Suprapubic skin (tissue), 4 donors: ENCODE results near the gene RXFP4.

Source experiments
- EP300 ChIP-seq: sonication (generic); formaldehyde crosslinking; IDR thresholded peaks from one replicate; pipeline ENCODE4 v1.6.1; 2017; ENCODE audit warnings: antibody characterized with exemption
- POLR2A ChIP-seq, 2 donors: fragments of 450-650 bp; IDR thresholded peaks; one replicate each; pipeline ENCODE4 v1.6.1; 2017; ENCODE audit warnings: antibody characterized with exemption in 2 of 2, mild to moderate bottlenecking in 2 of 2, moderate library complexity in 2 of 2
- POLR2AphosphoS5 ChIP-seq, 3 donors: sonication (generic); formaldehyde crosslinking; IDR thresholded peaks; one replicate each; pipeline ENCODE4 v1.6.1; 2017; ENCODE audit warnings: antibody characterized with exemption in 3 of 3
- TF ChIP-seq, protein P1 (sequence below), 2 donors: fragments of 200-600 bp in 1 of 2; fragments of 450-650 bp in 1 of 2; sonication (generic) in 1 of 2; IDR thresholded peaks; one replicate each; pipeline ENCODE4 v1.5.1; 2016 to 2019; ENCODE audit warnings: antibody characterized with exemption in 2 of 2, mild to moderate bottlenecking in 1 of 2, moderate library complexity in 1 of 2

DNA sequence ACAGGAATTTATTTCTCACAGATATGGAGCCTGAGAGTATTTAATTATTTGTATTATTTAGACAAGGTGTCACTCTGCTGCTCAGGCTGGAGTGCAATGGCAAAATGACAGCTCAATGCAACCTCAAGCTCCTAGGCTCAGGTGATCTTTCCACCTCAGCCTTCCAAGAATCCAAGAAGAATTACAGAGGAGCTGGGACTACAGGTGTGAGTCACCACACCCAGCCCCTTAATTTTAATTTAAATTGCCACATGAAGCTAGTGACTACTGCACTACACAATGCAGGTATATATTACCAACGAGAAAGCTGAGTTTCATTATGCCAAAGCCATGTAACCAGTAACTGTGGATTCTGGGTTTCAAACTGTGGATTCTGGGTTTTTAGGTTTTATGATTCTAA lies 9.4 kb upstream of the RXFP4 start:
- TF ChIP-seq EP300 (no peak), POLR2AphosphoS5 (IDR thresholded peaks at IDR 0.05) (no peak), POLR2A (IDR thresholded peaks at IDR 0.05) (no peak)
- TF ChIP-seq, protein P1, sequence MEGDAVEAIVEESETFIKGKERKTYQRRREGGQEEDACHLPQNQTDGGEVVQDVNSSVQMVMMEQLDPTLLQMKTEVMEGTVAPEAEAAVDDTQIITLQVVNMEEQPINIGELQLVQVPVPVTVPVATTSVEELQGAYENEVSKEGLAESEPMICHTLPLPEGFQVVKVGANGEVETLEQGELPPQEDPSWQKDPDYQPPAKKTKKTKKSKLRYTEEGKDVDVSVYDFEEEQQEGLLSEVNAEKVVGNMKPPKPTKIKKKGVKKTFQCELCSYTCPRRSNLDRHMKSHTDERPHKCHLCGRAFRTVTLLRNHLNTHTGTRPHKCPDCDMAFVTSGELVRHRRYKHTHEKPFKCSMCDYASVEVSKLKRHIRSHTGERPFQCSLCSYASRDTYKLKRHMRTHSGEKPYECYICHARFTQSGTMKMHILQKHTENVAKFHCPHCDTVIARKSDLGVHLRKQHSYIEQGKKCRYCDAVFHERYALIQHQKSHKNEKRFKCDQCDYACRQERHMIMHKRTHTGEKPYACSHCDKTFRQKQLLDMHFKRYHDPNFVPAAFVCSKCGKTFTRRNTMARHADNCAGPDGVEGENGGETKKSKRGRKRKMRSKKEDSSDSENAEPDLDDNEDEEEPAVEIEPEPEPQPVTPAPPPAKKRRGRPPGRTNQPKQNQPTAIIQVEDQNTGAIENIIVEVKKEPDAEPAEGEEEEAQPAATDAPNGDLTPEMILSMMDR (IDR thresholded peaks at IDR 0.05) = no peak
